ENCODE results near the gene MIF4GD.
A peak's percentile ranks its signal among the peaks of the same experiment; 100 is the strongest.

- peak; percentile 70 to 89 (median 86) for TF ChIP-seq CTCF (IDR thresholded peaks at IDR 0.05)
- TF ChIP-seq POLR2A (IDR thresholded peaks at IDR 0.05): no peak
Observed at GRCh38 chr17:75238684-75239191, 32.3 kb downstream of the MIF4GD start.
